ENCODE measurements around the gene NAB2. TPM values are rescaled to one million over a fixed set of nuclear protein-coding genes. Genes with fewer than 3 reads are reported as not detected.
"Not testable (repeated sequence)": the region's sequence is repeated elsewhere in the genome, so short reads cannot be mapped to it uniquely, and the experiment has no call there.

The NAB2 gene
- total RNA-seq, 1 donor = 41.8 TPM

DNA sequence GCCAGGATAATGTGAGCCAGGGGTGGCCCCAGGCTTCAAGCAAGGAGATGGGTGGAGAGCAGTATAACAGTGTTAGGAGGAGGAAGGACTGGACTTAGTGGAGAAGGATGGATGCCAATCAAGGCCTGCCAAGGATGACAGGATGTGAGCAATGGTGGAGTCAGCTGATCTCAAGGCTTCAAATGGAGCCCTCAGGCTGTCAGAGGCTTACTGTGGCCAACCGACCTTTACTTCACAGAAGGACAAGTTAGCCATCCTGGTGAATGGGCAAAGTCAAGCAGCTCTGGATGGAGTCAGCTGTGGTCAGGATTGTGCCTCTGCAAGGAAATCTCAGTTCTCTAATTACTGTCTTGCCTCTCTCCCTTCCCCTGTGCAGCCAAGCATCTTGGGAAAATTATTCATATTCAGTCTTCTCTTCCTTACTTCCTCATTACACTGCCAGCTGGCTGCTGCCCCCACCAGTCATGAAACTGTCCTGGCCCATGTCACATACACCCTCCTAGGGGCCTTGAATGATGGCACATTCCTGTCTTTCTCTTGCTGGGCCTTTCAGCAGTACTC, 29.9 kb downstream of the NAB2 start:
- TF ChIP-seq, protein P1, sequence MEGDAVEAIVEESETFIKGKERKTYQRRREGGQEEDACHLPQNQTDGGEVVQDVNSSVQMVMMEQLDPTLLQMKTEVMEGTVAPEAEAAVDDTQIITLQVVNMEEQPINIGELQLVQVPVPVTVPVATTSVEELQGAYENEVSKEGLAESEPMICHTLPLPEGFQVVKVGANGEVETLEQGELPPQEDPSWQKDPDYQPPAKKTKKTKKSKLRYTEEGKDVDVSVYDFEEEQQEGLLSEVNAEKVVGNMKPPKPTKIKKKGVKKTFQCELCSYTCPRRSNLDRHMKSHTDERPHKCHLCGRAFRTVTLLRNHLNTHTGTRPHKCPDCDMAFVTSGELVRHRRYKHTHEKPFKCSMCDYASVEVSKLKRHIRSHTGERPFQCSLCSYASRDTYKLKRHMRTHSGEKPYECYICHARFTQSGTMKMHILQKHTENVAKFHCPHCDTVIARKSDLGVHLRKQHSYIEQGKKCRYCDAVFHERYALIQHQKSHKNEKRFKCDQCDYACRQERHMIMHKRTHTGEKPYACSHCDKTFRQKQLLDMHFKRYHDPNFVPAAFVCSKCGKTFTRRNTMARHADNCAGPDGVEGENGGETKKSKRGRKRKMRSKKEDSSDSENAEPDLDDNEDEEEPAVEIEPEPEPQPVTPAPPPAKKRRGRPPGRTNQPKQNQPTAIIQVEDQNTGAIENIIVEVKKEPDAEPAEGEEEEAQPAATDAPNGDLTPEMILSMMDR (IDR thresholded peaks at IDR 0.05; ENCODE audit: insufficient read depth, low read length) = no peak
- no peak overlapping the region for H3K4me3 ChIP-seq (ENCODE audit: low read depth, low read length)
- no peak for DNase-seq (ENCODE audit: low read depth)

DNA sequence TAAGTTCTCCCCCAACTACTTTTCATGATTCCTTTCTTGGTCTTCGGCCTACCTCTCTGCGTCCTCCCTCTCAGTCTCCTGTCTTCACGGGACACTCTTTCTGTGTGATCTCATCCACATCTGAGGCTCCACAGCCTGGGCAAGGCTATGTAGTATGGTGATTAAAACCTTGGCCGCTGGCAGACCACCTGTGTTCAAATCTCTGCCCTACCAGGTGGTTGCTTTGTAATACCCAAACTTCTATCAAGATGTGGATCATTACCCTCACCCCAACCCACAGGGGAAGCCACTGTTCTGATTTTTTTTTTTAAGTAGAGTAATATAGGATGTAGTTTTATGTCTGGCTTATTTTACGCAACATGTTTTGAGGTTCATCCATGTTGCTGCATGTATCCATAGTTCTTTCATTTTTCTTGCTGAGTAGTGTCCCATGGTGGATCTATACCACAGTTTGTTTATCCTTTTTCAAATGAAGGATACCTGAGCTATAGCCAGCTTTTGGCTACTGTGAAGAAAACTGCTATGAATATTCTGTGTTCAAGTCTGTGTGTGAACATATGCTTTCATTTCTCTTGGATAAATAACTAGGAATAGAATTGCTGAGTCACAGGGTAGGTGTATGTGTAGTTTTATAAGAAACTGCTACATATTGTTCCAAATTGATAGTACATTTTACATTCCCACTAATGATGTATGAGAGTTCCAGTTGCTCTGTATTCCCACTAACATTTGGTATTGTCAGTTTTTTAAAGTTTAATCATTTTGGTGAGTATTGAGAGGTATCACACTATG, 30.6 kb downstream of the NAB2 start:
- DNase-seq (ENCODE audit: low read depth) = peak; percentile 47
- no peak overlapping the region for H3K4me3 ChIP-seq (ENCODE audit: low read depth, low read length)
- TF ChIP-seq, protein P1 (IDR thresholded peaks at IDR 0.05; ENCODE audit: insufficient read depth, low read length) = no peak

DNA sequence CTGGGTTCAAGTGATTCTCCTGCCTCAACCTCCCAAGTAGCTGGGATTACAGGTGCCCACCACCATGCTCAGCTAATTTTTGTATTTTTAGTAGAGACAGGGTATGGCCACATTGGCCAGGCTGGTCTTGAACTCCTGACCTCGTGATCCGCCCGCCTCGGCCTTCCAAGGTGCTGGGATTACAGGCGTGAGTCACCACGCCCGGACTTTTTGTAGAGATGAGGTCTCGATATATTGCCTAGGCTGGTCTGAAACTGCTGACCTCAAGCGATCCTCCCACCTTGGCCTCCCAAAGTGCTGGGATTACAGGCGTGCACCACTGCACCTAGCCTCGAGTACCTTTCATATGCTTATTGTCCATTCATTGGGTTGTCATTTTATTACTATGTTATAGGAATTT, 31.8 kb downstream of the NAB2 start:
- DNase-seq (ENCODE audit: low read depth); H3K4me3 ChIP-seq (ENCODE audit: low read depth, low read length): not testable (repeated sequence)

GRCh38 chr12:57123813-57124212, 34.9 kb downstream of the NAB2 start:
- no peak for DNase-seq (ENCODE audit: low read depth)
- TF ChIP-seq, protein P1 (IDR thresholded peaks at IDR 0.05; ENCODE audit: insufficient read depth, low read length) = no peak
- no peak overlapping the region for H3K4me3 ChIP-seq (ENCODE audit: low read depth, low read length)

DNA sequence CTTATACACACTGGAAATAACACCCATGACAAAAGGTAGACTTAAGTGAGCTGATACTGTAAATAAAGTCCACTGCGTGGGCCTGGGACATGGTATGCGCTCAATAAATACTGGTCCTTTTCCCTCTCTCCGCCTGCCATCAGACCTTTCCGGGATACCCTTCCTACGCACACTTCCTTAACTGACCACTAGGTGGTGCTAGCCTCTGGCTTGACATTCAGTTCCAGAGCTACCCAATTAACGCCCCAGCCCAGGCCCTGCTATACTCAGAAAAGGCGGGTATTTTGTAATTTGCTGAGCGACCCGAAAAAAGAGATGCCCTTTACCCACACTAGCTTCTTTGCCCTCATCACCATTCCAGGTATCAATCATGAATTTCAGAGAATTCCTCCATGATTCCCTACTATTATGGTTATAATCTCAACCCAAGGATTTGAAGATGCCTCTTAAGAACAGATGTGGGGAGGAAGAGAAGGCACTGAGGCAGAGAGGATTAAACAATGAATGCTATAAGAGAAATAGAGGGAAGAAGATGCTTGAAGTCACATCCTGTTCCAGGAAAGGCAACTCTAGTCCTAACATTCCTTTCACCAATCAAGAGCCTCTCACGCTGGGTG, 35.5 kb downstream of the NAB2 start:
- H3K4me3 ChIP-seq (ENCODE audit: low read depth, low read length) = no peak overlapping the region
- TF ChIP-seq, protein P1 (IDR thresholded peaks at IDR 0.05; ENCODE audit: insufficient read depth, low read length) = peak; percentile 97
- peak; percentile 84 for DNase-seq (ENCODE audit: low read depth)

DNA sequence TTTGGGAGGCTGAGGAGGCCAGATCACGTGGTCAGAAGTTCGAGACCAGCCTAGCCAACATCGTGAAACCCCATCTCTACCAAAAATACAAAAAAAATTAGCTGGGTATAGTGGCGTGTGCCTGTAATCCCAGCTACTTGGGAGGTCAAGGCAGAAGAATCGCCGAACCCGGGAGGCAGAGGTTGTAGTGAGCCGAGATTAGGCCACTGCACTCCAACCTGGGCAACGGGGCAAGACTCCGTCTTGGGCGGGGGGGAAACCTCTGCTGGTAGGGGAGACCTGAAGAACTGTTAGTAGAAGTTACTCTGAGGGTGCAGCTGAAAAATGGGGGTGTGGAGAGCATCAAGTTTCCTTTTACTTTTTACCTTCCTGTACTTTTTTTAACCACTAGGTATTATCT, 37.1 kb downstream of the NAB2 start:
- no peak for DNase-seq (ENCODE audit: low read depth)
- H3K4me3 ChIP-seq (ENCODE audit: low read depth, low read length) = no peak overlapping the region
- TF ChIP-seq, protein P1 (IDR thresholded peaks at IDR 0.05; ENCODE audit: insufficient read depth, low read length) = no peak

DNA sequence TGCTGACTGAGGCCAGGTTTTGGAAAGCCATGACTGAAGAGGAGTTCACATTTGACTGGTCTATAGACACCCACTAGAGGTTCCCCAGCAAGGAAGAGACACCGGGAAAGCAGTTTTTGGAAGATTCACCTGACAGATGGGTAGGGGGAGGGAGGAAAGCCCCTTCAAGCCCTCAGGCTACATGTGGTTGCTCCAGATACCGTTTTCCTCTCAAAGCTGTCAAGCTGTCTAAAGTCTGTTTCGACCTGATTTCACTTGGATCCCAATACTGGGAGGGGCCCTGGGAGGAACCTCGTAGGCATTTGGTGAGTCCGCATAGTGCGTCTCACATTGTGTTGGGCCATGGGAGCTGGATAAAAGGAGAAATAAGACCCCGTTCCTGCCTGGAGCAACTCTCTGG, 37.6 kb downstream of the NAB2 start:
- TF ChIP-seq, protein P1 (IDR thresholded peaks at IDR 0.05; ENCODE audit: insufficient read depth, low read length) = no peak
- no peak for DNase-seq (ENCODE audit: low read depth)
- H3K4me3 ChIP-seq (ENCODE audit: low read depth, low read length) = no peak overlapping the region

Data from fibroblast of the aortic adventitia (primary cell).